Activated CD4-positive, alpha-beta T cell treated with anti-CD3 and anti-CD28 coated beads, Interleukin-2, Interleukin-4, amounts not matched to agents 100 ng/mL and 50 ng/mL, durations not matched to agents 16 hours and 8 hours (primary cell): ENCODE results near the gene CARD10.

Source experiments
- DNase-seq: peaks from one replicate; pipeline ENCODE4 v3.0.0-alpha.2; 2020; ENCODE audit warnings: low spot score

CARD10 gene

DNA sequence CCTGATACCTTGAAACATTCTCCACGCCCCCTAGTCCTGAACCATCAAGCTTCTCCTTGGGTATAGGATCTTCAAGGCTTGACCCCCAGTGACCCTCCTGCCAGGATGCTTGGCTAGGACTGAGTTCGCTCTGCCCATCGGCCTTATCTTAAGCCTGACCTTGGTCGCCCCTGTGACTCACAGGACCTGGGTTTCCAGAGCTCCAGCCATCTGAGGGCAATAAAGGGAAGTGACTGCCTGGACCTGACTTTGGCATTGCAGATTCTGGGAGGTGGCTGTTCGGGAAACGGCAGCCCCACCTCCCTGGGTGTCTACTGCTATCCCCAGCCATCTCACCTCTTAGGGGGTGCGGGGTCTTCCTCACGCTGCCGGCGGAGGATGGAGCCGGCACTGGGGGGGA lies 15.4 kb downstream of the CARD10 start:
- DNase-seq, result no peak

DNA sequence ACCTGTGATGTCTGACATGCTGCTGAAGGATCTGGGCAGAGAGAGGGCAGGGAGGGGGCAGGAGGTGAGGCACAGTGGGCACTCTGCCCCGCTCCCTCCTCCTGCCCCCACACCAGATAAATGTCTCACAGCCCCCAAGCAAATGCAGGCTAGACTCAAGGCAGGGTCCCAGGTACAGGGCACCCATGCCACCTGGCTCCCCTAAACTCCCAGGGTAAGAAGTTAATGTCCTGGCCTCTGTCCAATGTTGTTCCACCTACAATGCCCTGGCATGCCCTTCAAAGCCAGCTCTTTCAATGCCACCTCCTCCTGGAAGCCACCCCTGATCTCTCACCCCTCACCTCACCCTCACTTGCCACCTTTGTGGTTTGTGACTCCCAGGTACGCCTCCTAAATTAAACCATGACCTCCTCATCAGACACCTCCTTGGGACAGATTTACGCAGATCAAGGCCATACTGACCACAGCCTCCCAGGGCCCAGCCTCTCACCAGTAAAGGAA lies 16.0 kb downstream of the CARD10 start:
- no peak for DNase-seq

DNA sequence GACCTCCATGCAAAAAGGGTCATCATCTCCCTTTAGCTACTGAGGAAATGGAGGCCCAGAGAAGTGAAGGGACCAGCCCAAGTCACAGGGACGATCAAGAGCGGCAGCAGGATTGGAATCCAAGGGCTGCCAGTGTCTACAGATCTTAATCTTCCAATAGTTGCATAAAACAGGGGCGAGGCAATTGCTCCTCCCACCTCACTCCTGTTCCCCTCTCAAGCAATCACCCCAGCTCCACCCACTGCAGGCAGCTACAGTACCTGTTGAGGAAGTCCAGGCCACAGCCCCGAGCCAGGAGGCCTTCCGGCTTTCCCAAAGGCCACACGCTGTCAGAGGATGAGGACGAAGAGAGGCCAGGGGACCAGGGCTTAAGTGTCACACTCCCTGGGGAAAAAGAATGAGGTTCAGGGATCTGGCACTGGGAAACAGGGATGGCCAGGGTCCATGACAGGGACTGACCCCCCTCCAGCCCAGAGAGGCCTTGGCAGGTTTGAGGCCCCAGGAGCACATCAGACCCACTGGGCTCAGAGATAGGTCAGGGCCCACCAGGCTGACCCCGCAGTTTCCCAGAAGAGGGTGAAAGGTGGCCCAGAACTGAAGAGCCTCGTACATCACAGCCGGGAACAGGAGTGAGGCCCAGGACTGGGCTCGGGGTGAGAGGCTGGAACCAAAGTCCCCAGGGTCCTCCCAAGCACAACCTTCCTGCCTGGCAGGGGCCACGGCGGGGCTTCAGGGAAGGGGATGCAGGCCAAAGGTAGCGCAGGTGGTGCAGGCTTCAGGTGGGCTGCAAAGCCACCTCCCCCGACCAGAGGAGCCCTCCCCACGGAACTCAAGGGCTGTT lies 16.7 kb downstream of the CARD10 start:
- no peak for DNase-seq

DNA sequence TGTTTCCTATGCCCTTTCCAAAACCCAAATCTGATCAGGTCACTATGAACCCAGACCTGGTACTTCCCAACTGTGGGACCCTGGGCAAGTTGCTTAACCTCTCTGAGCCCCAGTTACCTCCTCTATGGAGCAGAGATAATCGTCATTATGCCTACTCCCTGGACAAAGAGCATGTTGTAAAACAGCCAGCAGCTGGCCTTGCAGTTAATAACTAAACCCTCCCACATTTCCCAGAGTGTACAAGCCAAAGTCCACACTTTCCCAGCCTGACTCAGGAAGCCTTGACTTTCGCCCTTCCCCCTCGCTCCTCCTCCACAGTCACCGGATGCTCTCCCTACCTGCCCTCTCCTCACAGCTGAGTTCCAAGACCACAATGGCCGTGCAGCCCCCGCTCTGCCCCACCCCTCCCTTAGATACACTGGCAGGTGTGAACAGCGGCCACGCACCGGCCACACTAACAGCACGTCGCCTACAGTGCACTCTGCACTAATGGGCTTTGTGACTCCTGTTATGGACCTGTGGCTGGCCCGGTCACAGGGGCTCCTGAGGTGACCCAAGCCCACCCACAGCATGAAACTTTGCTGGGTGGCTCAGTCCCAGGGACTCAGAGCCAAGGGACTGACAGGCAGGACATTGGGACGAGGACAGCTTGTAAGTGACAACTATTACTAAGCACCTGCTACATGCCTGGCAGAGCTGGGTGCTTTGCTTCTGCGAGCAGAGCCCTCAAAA lies 17.4 kb downstream of the CARD10 start:
- no peak for DNase-seq

DNA sequence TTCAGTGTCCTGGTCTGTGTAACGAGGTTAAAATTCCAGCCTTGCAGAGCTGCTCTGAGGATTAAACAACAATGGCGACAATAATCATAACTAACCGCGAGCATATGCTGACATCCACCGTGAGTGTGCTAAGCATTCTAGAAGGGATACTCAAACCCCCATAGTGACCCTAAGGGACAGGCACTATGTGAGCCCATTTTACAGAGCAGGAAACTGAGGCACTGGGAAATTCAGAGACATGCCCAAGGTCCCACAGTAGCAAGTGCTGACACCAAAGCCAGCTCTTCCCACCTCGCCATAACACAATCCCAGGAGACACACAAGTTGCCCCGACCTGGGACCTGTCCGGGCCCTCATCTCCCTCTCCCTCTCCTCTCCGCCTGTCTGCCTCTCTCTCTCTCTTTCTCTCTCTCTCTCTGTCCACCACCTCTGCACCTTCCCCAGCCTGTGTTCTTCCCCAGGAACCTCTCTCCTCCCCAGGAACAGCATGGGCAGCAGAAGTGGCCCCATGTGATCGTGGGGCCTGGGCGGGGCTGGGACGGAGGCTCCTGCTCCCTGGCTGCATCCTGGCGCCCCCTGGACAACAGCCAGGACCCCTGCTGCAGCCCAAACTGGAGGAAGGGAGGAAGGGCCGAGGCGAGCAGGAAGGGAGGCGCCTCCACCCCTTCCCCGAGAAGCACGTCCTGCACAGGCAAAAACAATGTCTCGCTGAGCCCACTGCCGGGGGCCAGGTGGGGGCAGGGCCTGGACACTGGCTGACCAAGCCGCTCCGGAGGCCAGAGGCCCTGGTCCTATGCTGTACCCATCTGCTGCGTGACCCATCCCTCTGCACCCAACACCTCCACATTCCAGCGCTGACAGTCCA lies 18.2 kb downstream of the CARD10 start:
- DNase-seq, result no peak

DNA sequence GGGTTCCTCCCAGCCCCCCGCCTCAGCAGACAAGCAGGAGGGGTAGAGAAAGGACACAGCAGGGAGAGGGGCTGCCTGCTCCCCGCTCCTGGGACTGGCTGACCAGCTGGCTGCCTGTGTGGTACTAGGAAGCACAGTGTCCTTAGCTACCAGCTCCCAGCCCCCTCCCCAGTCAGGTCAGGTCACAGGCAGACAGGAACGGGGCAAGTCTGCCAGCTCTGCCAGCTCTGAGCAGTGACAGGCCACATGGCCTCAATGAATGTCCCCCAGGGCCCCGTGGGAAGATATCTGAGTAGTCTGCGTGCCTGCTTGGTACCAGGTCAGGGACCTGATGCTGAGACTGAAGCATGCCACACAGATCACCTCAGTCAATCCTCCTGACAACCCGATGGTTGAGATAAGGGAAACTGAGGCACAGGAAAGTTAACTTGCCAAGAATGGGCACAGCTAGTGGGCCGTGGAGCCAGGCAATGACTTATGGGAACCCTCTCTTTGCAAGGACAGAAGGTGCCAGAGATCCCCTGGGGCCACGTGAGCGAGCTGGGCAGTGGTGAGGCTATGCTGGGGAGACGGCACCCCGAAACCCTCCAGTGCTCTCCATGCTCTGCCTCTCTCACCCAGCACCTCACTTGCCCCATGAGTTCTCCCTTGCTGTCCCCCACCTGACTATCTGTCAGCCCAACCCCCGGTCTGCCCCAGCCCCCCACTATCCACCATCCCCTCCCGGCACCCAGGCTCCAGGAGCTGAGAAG lies 19.2 kb downstream of the CARD10 start:
- no peak for DNase-seq

DNA sequence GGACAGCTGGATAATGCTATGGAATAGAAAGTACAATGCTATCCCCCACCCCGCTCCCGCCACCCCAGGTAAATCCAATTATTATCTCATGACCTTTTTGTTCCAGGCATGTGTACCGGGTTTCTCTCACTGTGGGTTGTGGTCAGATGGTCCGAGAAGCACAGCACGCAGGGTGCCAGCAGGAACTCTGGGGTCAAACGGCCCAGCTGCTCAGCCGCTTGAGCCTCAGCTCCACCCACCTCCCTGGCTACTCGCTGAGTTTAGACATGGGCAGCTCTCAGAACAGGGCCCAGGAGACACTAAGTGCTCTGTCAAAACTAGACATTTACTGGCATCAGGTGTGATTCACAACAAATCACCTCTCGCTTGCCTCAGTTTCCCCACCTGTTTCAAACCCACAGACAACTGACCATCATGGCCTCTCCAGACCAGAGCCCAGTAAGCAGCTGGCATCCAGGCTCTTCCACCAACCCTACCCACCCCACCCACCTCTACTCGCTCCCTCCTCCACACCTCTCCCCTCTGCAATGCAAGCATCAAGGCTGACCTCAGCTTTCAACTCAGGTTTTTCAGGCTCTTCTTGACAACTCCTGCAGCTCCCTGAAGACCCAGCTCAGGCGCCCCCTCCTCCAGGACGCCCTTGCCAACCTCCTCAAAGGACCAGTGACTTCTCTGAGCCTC lies 20.0 kb downstream of the CARD10 start:
- DNase-seq, result no peak

DNA sequence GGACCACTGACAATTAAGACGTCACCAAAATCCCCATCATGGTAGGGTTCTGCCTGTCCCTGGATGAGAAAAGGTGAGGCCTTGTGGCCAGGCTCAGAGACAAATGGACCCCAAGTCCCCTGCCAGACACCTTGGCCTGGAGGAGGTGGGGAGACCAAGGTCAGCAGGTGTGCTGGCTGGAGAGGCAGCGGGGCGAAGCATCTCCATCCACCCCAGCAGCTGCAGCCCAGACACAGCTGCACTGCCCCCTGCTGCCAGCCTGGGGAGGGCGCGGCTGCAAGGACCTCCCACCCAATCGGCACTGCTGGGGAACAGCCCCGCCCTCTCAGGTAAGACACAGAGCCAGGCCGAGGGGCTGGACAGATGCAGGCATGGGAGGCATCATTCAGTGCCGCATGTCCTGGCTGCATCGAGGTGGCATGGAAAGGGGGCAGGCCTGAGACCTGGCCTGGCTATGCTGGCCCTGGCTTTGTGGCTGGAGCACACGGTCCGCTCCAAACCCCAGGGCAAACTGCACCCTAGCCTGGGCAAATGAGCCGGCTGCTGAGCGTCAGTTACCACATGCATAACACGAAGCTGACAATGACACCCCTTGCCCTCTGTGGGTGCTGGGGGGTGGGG lies 20.8 kb downstream of the CARD10 start:
- peak; percentile 58 for DNase-seq

DNA sequence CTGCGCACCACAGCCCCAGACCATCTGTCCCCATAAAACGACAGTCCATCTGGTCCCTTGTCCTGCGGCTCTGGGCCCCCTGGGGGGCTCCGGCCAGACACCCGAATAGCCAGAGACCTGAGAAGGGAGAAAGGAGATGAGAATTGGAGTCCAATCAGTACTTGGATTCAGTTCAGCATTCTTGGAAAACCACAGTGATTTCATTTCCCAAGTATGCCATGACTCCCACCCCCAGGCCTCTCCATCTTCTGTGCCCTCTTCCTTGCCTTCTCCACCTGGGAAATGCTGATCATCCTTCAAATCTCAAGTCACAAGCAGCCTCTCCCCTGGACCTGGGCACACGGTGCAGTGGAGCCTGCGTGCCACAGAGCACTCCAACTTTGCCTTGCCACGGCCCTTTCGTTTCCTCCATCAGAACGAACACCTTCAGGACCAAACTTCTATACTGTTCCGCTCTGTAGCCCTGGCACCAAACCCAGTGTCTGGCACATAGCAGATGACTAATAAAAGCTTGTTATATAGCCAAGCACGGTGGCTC lies 22.1 kb downstream of the CARD10 start:
- DNase-seq, result no peak

DNA sequence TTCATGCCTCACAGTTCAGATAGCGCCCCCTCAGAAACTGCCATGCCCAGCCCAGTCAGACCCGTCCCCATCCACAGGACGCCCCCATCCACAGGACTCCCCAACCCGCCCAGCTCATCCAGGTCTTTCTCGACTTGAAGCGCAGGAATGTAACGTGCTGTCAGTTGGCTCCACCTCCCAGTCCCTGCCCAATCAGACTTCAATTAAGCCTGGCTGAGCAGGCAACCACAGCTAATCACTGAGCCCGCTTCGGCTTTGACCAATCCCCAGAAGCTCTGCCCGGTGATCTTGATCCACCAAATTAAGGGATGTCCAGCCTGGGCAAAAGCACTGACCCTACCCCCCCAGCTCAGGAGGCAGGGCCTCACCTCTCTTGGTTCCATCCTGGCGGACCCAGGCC lies 22.6 kb downstream of the CARD10 start:
- DNase-seq, result no peak

DNA sequence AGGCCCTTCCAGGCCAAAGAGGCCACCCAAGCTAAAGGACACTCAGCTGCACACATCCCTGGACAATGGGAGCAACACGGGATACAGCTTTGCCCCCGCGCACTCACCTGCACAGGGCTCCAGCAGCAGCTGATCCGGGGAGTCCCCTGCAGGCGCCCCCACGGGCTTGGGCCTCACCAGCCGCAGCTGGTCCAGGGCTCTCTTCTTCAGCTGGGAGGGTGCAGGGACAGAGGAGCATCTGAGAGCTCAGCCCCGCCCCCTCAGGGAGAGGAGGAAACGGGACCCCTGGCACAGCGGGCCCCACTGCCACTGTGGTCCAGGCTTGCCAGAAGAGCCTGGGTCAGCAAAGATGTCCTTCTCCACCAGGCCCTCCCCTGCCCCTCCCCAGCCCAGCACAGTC lies 25.2 kb downstream of the CARD10 start:
- no peak for DNase-seq

DNA sequence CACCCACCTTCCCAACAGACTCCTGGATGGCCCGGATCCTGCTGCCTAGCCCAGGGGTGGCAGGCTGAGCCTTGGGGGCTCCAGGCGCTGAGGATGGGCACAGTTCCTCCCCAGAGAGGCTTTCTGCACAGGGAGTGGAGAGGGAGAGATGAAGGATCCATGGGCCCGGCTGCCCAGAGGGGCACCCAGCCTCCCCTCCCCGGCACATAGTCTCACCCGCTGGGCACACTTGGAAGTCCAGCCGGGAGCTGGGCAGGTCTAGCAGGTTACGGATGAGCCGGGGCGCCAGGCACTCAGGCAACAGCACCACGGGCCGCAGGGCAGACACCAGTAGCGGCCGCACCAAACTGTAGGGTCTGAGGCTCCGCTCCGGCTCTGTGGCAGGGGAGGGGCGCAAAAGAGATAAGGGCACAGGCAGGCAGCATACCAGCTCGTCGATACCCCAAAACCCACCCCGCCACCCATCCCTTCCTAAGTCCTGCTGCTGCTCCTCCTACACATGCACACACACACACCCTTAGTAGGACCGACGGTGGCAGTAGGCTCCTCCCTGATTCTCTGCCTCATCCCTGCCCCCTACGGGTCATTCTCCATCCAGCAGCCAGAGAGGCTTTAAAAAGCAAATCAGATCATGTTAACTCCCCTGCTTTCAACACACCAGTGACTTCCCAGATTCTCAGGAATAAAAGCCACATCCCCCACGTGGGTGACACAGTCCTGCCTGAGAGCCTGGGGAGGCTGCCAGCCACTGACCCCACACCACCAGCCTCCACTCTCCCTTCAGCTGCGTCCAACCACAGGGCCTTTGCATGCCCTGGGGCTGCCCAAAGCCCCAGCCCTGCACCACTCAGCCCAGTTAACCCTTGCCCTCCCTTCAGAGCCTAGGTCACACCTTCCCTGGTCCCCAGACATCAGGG lies 26.5 kb downstream of the CARD10 start:
- DNase-seq, result peak; percentile 55

DNA sequence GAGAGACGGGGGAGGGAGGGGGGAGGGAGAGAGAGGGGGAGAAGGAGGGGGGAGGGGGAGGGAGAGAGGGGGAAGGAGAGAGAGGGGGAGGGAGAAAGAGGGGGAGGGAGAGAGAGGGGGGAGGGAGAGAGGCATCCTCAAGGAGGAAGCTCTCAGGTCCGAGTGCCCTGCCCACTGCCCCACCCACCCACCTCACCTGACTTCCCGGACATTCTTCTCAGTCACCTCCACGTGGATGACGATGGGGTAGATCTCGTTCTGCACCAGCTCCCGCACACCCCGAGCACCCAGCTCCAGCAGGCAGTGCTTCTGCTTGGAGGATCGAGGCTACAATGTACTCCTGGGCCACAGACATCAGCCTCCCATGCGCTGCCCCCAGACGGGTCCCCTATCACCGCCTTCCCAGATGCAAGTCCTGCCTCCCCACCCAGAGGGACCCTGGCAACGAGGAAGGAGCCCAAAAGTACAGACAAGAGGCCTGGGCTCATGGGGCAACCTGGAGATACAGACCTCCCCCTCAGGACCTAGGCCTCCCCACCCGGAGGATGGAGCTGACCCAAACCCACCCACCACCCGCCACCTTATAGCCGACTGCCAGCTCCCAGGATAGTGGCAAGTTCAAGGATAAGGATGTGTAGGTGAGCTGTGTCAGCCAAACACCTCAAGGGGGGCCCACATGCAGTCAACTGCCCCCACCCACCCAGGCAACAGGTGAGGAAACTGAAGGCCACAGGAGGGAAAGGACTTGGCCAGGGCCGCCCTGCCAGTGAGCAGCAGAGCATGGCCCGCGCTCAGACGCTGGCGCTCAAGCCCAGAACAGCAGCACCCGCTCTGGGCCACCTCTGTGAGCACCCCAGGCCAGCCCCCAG lies 27.4 kb downstream of the CARD10 start:
- DNase-seq, result no peak

DNA sequence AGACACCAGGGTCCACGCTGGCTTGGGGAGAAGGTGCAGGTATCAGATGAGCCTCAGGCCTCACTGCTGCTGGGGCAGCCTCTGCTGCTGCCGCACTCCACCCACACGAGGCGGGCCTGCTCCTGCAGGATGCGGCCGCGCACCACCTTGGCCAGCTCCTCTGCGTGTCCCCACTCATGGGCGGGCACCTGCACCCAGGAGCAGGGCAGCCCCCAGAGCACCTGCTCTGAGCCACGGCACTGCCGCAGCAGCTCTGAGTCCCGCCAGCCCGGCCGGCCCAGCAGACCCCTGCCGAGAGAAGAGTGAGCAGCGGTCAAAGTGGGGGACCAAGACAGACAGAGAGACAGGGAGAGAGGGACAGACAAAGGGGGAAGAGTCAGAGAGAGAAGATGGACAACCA lies 28.1 kb downstream of the CARD10 start:
- DNase-seq, result no peak

DNA sequence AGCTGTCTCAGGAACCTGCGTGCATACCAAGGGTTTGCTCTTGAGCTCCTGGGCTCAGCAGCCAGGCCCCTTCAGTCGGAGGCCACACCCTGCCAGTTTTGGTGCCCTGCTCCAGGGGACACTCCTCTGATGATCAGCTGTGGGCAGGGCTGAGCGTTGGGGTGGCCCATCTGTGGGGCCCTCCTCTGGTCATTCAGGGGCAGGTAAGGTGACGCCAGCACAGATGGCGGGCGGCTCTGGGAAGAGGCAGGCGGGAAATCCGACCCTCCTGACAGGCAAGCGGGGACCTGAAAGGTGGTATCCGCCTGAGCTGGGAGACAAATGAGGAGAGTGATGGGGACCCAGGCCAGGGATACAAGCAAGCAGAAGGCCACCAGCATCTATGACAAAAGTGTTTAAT lies 29.2 kb downstream of the CARD10 start:
- DNase-seq, result no peak

DNA sequence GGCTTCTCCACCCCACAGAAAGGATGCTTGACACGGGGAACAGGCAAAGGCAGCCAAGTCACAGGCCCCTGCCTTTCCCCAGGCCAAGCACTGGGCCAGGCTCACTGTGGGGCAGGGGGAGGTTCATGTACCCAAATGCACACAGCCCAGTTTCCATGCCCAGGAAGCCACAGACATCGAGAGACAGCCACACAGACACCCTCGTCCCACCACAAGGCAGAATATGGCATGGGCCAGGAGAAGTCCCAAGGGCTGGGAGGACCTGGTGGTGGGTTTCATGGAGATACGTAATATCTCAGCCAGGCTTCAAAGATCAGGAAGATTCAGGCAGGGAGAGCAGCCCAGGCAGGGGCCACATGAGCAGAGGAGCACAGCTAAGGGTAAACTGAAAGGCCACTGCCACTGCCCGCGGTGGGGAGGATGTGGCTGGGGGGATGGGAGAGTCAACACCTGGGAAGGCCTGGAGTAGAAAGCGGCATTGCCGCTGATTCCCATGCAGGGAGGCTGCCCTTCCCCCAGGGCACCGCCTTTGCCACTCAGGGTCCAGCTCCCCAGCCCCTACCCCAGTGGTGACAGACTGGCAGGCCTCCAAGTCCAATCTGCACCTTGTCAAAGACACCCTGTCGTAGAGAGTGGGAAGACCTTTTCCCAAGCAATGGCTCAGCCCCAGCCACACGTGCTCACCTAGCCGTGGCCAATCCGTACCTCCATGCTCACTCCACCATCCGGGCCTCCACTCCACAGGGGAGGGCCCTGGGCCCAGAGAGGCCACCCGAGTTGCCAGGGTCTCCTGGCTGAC lies 30.7 kb downstream of the CARD10 start:
- no peak for DNase-seq

DNA sequence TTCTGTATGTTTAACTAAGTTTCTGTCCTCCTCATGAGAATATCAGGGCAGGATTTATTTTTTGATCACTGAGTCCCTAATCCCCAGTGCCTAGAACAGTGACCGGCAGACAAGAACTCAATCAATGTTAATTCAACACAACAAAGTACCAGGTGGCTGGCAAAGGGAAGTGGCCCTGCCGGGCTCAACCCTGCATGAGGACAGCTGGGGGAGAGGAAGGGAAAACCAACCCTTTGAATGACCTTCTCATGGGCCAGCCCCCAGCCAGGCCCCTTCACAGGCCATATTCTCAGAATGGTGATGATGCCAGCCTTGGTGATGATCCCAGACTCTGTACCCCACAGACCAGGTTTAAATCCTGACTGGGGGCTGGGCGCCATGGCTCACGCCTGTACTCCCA lies 31.6 kb downstream of the CARD10 start:
- no peak for DNase-seq
